Lower leg skin (tissue), 4 donors: ENCODE measurements around the gene MAP3K19. TPM values are rescaled to one million over a fixed set of nuclear protein-coding genes. Genes with fewer than 3 reads are reported as not detected.

Source experiments
- DNase-seq, 2 donors: peaks; one replicate each; pipeline ENCODE4 v3.0.0-alpha.2; 2019; ENCODE audit warnings: low spot score in 2 of 2
- H3K4me3 ChIP-seq: fragments of 200-600 bp; sonication (generic); 2 replicates; pipeline ENCODE4 v1.5.1; 2017; ENCODE audit warnings: mild to moderate bottlenecking, low read depth; ENCODE audit not compliant: poor library complexity, severe bottlenecking
- POLR2A ChIP-seq, 2 donors: fragments of 450-650 bp; IDR thresholded peaks; one replicate each; pipeline ENCODE4 v1.6.1; 2016 to 2017; ENCODE audit warnings: antibody characterized with exemption in 2 of 2, mild to moderate bottlenecking in 1 of 2, moderate library complexity in 1 of 2
- WGBS, 2 donors: methylation state at CpG; one replicate each; pipeline ENCODE4 v1.1.5; 2018; 5-methylcytosine and 5-hydroxymethylcytosine counted together
- intact Hi-C: fragments of 100-400 bp; cut with DNase I; formaldehyde crosslinking; loops from one replicate; pipeline ENCODE4 v1.15.0; 2023; ENCODE audit warnings: low total_unique reads
- total RNA-seq, 4 donors: library from RNA; depleted of rRNA; stranded (reverse); fragments of >200 nt; gene quantifications; one replicate each; pipeline ENCODE4 v1.1.0, GENCODE V29; 2016
- TF ChIP-seq, protein P1 (sequence below), 3 donors: fragments of 450-650 bp; IDR thresholded peaks; one replicate each; pipeline ENCODE4 v1.5.1; 2016; ENCODE audit warnings: antibody characterized with exemption in 3 of 3, mild to moderate bottlenecking in 3 of 3, moderate library complexity in 2 of 3

MAP3K19 gene
- total RNA-seq, 4 donors from 2014 or later = not detected

DNA sequence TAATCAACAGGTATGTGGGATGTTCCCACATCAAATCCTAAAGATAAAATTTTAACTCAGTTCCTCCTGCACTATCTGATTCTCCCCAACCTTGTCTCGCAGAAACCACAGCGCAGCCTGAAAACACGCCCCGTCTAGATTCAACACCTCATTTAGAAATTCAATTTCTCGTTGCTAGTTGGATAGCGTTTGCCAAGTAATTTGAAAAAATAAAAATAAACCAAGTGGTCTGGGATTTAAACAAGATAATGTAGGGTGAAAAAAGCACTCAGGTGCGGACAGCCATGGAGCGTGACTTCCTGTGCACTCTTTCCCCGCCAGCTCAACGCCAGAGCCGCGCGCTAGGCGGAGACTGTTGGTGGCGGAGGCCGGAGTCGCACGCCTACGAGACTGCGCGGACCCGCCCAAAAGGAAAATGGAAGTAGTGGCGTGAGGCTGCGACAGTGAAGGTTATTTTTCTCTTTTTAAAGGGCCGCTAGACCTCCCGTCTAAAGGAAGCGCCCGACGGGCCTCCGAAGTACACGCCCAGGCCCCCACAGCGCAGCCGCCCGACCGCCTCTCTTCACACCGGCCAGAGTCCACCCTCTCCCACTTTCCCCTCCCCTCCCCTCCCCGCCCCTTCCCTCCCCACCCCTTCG, 129.2 kb downstream of the MAP3K19 start:
- peak overlapping the region; percentile 44 for H3K4me3 ChIP-seq
- 0 to 1% methylated on average over 38 of the region's 38 CpGs for WGBS, 2 donors
- TF ChIP-seq POLR2A (IDR thresholded peaks at IDR 0.05) = no peak
- TF ChIP-seq, protein P1, sequence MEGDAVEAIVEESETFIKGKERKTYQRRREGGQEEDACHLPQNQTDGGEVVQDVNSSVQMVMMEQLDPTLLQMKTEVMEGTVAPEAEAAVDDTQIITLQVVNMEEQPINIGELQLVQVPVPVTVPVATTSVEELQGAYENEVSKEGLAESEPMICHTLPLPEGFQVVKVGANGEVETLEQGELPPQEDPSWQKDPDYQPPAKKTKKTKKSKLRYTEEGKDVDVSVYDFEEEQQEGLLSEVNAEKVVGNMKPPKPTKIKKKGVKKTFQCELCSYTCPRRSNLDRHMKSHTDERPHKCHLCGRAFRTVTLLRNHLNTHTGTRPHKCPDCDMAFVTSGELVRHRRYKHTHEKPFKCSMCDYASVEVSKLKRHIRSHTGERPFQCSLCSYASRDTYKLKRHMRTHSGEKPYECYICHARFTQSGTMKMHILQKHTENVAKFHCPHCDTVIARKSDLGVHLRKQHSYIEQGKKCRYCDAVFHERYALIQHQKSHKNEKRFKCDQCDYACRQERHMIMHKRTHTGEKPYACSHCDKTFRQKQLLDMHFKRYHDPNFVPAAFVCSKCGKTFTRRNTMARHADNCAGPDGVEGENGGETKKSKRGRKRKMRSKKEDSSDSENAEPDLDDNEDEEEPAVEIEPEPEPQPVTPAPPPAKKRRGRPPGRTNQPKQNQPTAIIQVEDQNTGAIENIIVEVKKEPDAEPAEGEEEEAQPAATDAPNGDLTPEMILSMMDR (IDR thresholded peaks at IDR 0.05) = no peak
- intact Hi-C loops = no loop called here
- no peak for DNase-seq

DNA sequence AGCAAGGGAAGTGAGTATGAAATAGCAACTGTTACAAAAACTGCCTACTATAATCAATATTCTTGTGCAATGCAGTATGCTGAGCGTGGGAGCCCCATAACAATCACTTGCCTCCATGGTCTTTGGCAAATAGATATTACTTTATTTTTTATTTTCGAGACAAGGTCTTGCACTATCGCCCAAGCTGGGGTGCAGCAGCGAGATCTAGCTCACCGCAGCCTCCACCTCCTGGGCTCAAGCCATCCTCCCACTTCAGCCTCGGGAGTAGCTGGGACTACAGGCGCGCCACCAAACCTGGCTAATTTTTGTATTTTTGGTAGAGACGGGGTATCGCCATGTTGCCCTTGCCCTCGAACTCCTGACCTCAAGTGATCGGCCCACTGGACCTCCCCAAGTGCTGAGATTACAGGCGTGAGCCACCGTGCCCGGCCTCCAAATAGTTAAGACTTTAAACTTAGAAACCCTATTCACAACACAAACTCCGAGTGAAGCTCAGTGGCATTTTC, 129.8 kb downstream of the MAP3K19 start:
- TF ChIP-seq POLR2A (IDR thresholded peaks at IDR 0.05) = no peak
- TF ChIP-seq, protein P1 (IDR thresholded peaks at IDR 0.05) = no peak
- 28 to 29% methylated on average over 16 of the region's 16 CpGs for WGBS, 2 donors
- H3K4me3 ChIP-seq = peak overlapping the region; percentile 44
- intact Hi-C loops = no loop called here
- peak; percentile 39 to 87 for DNase-seq

Other genes with a start within 250 kb of the MAP3K19 start
- gene ACMSD, start 208.8 kb downstream of the MAP3K19 start, total RNA-seq = not detected
- gene CCNT2, start 128.6 kb downstream of the MAP3K19 start, total RNA-seq = 10 to 100 TPM; 26.2 to 43.1 (median 30.6) TPM
- 10 to 100 TPM; 50.8 to 57.5 (median 52.4) TPM for gene RAB3GAP1, start 4.8 kb upstream of the MAP3K19 start, total RNA-seq